NCI-H2029 (cell line): ENCODE data around the gene KIF25.

Experiments used
- DNase-seq: peaks from one replicate; lab custom pipeline; 2025; lab: John Stamatoyannopoulos, UW

The KIF25 gene

GRCh38 chr6:167997642-167998041, at the start of gene KIF25:
TSS of gene KIF25 (plus strand) at chr6:167997671. CDS start at chr6:168029586, 31,915 bp downstream.
- no peak for DNase-seq

GRCh38 chr6:167947716-167948115, 49.8 kb upstream of the KIF25 start:
- no peak for DNase-seq

DNA sequence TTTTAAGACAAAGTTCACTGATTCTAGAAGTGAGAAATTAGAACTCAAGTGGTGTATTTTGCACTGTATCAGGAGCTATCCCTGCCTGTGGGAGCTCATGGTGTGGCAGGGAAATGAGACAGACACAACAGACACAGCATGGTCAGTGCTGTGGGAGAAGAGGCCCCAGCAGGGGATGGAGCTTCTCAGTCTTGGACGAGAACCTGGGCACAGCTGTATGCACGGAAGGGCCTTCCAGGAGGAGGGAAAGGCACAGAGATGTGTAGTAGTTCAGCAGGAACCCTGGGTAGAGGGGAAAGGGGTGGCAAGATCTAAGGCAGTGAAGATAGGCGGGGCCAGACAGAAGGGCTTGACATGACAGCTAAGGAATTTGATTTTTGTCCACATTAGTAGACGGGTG, 48.8 kb upstream of the KIF25 start:
- DNase-seq: no peak

GRCh38 chr6:167949121-167949684, 48.3 kb upstream of the KIF25 start:
- DNase-seq: no peak

DNA sequence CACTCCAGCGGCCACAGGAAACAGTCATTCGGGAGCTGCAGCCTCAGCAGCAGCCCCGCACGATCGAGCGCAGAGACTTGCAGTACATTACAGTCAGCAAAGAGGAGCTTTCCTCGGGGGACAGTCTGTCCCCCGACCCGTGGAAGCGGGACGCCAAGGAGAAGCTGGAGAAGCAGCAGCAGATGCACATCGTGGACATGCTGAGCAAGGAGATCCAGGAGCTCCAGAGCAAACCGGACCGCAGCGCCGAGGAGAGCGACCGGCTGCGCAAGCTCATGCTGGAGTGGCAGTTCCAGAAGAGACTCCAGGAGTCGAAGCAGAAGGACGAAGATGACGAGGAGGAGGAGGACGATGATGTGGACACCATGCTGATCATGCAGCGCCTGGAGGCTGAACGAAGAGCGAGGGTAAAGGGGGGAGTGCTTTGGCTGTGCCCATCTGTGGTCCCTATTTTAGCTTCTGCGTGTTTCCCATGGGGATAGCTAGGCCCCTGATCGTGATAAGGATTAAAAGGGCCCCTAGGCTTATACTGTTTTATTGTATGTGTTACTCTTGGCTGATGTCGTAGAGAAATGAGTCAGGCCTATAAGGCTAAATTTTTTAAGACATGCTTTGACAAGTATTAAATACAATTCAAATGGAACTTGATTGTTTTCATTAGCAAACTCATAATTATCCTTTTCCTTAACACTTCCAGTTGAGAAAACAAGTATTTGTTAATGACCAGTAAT, 45.5 kb upstream of the KIF25 start:
- no peak for DNase-seq

GRCh38 chr6:167952512-167952859, 45.0 kb upstream of the KIF25 start:
- no peak for DNase-seq

DNA sequence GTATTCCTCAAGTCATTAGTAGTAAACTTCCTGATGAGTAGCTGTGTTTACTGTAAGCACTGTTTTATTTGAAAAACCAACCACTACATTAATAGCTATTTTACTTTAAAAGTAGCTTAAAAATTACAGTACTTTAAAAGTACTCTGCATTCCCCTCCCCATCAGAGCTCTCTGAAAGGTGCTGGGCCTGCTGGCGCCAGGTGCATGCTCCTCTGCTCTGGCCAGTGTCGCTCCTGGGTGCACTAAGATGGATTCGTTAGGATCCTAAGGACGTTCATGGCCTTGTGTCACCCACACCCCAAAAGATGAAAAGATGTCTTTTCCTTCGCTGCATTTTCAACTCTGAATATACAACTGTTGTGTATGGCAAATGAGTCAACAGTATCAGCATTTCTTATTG, 43.9 kb upstream of the KIF25 start:
- no peak for DNase-seq

DNA sequence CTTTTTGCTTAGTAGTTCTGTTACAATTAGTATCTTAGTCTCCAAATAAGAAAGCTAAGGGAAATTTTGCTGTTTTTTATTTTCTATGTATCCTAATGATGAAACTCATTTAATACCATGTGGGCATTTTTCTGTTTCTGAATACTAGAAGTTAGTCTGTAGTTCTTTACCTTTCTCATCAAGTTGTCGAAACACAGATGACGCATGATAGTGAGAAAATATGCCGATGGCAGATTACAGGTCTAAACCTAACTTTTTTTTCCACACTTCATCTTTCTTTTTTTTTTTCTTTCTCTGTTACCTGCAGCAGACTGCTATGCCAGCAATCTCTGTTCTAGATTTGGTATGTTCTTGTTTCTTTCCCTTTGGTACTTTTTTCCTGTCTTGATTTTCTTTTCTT, 43.3 kb upstream of the KIF25 start:
- no peak for DNase-seq

- DNase-seq: no peak
Observed at GRCh38 chr6:167956491-167956890, 41.0 kb upstream of the KIF25 start.

DNA sequence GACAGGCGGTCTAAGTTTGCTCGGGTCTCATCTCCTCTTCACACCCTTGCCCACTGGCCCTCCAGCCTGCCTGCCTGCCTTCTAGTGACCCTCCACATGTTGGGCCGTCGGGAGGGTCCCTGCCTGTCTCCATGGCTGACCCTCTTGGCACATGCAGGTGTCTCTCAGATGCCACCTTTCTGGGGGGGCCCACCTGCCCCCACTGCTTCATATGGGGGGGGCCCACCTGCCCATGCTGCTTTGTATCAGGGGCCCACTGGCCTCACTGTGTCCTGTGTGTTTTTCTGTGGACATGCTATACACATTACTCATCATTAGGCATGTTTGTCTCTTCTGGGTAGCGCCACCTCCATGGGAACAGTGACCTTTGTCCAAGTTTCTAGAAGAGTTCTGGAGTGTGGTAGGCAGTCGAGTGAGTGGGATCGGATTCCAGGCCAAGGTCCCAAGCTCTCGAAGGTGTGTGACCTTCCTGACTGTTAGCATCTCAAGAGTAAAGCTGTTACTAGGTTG, 40.4 kb upstream of the KIF25 start:
- DNase-seq: no peak

GRCh38 chr6:167957626-167958025, 39.8 kb upstream of the KIF25 start:
- no peak for DNase-seq

GRCh38 chr6:167960579-167960978, 36.9 kb upstream of the KIF25 start:
- no peak for DNase-seq

DNA sequence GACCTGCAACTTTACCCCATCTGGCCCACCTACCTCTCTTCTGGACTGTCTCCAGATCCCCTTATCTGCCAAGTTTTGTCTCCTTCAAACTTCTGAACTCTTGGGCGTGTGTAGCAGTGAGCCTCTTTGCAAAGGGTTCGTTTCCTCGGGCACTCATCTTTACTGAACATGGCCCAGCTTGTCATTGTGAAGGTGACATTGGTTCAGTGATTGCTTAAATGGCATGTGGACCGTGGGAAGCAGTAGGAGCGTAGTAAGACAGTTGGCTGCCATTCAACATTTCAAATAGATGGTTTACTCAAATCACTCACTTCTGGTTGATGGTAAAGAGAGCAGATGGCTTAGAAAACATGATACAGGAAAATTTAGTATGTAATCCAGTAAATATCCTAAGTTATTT, 34.8 kb upstream of the KIF25 start:
- DNase-seq: no peak

DNA sequence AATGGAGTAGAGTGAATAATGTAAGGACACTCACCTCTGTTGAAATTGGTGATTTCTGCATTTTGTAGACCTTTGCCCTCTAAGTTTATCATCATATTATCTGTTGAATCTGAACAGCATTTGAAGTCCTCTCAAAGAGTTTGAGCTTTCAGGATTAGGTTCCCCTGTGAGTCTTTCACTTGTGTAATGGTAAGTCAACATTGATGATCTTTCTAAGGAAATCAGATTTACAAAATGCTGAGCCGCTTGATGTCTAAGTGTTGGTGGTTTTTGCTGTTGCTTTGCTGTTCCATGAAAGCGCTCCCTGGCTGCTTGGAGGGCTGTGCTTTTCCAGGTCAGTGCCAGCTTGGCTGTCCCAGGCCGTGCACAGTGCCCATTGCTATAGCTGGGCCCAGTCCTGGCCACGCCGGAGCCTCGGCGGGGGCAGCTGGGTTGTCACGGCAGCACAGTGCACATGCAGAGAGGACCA, 33.8 kb upstream of the KIF25 start:
- no peak for DNase-seq

DNA sequence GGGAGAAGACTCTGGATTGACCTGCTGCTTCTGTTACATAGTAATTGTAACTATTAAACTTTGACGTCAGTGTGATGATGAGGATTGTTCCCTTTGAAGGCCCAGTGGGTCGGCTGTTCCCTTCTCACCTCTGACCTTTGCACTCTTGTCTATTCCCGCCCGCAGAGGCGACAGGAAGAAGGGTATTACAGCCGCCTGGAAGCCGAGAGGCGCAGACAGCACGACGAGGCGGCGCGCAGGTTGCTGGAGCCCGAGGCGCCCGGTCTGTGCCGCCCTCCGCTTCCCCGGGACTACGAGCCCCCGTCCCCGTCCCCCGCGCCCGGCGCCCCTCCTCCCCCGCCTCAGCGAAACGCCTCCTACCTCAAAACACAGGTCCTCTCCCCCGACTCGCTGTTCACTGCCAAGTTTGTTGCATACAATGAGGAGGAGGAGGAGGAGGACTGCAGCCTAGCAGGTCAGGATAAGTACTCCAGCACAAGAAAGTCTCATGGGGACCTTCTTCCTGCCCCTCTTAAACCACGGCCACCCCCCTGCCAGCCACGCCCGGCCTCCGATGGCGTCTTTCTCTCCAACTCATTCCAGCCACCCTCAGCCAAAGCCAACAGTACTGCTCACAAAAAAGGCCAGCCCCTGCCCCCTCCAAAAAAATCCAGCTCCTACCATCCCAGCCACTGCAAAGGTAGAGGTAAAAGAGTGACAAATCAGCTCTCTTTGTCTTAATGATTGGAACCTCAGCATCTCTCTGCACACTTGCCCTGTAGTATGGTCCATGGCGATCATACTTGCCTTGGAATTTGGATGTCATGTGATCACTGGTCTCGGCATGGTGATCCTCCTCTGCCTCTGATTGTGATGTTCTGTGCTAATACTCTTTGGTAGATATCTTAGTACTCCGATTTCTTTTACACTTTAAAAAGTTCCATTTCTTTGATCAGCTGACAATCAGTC, 31.6 kb upstream of the KIF25 start:
- DNase-seq: no peak

DNA sequence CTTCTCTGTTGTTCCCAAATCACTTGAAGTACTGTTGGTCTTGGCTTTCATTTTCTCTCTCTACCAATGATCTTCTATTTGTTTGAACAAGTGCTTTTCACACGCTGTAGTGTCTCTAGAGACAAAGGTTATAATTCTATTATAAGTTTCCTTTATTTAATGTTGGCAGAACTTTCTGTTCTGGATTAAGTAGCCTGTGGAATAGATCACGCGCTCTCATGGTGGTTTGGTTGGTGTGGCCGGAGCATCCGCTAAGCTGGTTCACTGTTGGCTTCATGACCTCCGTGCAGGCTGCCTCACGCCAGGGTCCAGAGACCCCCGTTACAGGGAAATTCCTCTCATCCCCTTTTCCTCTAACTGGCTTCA, 30.9 kb upstream of the KIF25 start:
- DNase-seq: no peak

DNA sequence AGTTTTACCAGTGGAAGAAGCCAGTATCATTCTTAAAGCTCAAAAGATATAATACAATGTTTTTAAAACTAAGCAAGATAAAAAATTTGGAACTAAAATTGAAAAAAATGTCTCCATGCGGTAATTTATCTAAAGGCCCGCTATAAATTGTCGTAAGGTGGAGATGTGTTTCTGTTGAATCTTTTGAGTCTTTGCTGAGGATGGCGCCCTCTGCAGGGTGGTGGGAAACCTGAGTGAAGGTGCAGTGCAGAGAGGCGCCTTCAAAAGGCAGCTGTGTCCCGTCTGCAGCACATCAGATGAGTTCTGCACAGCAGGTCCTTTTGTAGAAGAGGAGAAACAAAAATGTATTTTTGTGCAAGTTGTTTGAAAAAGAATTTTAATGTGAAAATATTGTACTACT, 29.4 kb upstream of the KIF25 start:
- DNase-seq: no peak

DNA sequence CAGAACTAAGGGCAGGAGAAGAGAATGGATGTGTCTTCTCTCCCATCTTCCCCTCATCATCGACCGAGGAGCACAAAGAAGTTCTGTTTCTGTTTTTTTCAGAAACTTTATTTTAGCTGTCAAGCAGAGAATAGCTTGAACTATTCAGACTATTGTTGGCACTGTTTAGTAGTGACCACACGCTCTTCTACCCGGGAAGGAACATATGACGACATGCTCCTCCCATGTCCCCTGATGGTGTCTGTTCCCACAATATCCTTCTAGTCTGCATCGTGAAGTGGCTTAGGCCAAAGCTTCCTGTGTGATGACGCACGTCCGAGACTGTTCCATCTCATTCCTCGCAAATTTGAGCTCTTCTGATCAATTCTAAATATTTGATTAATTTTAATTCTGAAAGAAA, 27.2 kb upstream of the KIF25 start:
- DNase-seq: no peak

DNA sequence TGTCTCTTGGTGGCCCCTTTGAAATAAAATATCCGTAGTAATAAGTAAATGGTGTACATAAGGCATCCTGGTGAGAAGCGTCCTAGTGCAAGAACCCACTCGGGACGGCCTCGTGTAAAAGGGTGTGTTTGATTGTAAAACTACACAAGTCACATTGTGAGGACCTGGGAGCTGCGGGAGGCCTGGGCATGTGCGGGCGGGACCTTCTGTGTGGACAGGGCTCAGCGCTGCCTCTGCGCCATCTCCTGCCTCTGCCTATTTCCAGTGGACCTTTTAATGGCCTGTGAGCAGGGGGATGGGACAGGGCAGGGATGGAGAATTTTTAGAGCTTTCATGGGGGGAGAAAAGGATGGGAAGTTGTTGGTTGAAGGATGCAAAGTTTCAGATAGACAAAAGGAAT, 25.3 kb upstream of the KIF25 start:
- no peak for DNase-seq

DNA sequence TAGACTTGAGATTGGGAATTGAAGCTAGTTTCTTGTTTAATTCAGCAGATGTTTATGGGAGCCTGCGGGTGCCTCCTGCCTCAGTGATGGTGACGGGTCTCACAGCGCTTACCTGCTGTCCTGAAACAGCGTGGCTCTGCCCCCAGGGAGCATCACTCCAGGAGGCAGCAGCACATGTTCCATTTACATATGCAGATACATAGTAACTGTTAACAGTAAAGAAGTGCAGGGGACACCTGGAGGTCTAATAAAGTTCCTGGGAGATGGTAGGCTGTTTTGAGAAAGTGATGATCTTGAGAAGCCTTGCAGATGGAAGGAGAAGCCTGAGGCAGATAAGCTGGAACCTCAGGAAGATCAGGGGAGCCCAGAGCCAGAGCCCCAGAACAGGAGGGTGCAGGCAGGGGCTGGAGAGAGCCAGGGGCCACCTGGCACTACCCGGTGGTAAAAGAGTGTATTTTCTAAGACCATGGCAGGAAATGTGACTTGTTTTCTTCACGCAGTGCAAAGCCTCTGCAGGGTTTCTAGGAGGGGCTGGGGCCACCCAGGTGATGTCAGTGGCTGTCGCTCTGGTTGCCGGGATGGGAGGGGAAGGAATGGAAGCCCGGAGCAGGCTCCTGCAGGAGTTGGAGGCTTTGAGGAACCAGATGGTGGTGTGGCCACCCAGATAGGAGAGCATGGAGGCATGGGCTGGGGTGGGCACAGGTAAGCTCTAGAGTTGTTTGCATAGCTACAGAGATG, 24.2 kb upstream of the KIF25 start:
- DNase-seq: no peak

- DNase-seq: no peak
Observed at GRCh38 chr6:167974640-167975344, 22.7 kb upstream of the KIF25 start.
